Activated effector memory CD4-positive, alpha-beta T cell treated with anti-CD3 and anti-CD28 coated beads, Interleukin-2, amount 50 U/mL, for 16 hours (primary cell): ENCODE results near the gene PLA2G3.

Experiments
- DNase-seq: peaks from one replicate; pipeline ENCODE4 v3.0.0-alpha.2; 2020

The PLA2G3 gene

GRCh38 chr22:31148488-31148887 lies 8.2 kb upstream of the PLA2G3 start:
- DNase-seq = no peak

GRCh38 chr22:31144223-31144622 lies 3.9 kb upstream of the PLA2G3 start:
- DNase-seq = no peak

GRCh38 chr22:31143537-31143936 lies 3.2 kb upstream of the PLA2G3 start:
- DNase-seq = no peak

- DNase-seq = no peak
Measured at GRCh38 chr22:31143038-31143437, 2.7 kb upstream of the PLA2G3 start.

GRCh38 chr22:31142285-31142684 lies 2.0 kb upstream of the PLA2G3 start:
- no peak for DNase-seq

- DNase-seq = no peak
Measured at GRCh38 chr22:31141551-31141950, 1.2 kb upstream of the PLA2G3 start.

- DNase-seq = no peak
Measured at GRCh38 chr22:31140746-31141145, 438 bp upstream of the PLA2G3 start.

GRCh38 chr22:31139066-31139465 lies 1.2 kb downstream of the PLA2G3 start:
- DNase-seq = no peak

- no peak for DNase-seq
Measured at GRCh38 chr22:31138126-31138525, 2.2 kb downstream of the PLA2G3 start.

GRCh38 chr22:31137721-31138120 lies 2.6 kb downstream of the PLA2G3 start:
- DNase-seq = no peak

GRCh38 chr22:31136711-31137110 lies 3.6 kb downstream of the PLA2G3 start:
- DNase-seq = no peak

- DNase-seq = no peak
Measured at GRCh38 chr22:31136155-31136554, 4.2 kb downstream of the PLA2G3 start.

- DNase-seq = no peak
Measured at GRCh38 chr22:31135706-31136105, 4.6 kb downstream of the PLA2G3 start.

- DNase-seq = no peak
Measured at GRCh38 chr22:31134688-31135087, 5.6 kb downstream of the PLA2G3 start.

- no peak for DNase-seq
Measured at GRCh38 chr22:31133911-31134310, 6.4 kb downstream of the PLA2G3 start.

GRCh38 chr22:31130873-31131272 lies 9.4 kb downstream of the PLA2G3 start:
- DNase-seq = no peak

- no peak for DNase-seq
Measured at GRCh38 chr22:31128156-31128555, 12.2 kb downstream of the PLA2G3 start.

- DNase-seq = no peak
Measured at GRCh38 chr22:31127181-31127772, 13.0 kb downstream of the PLA2G3 start.

GRCh38 chr22:31126869-31127175 lies 13.5 kb downstream of the PLA2G3 start:
- no peak for DNase-seq

- DNase-seq = no peak
Measured at GRCh38 chr22:31126128-31126868, 14.0 kb downstream of the PLA2G3 start.

GRCh38 chr22:31125521-31126117 lies 14.7 kb downstream of the PLA2G3 start:
- DNase-seq = no peak

GRCh38 chr22:31124811-31125465 lies 15.4 kb downstream of the PLA2G3 start:
- no peak for DNase-seq

GRCh38 chr22:31124290-31124689 lies 16.0 kb downstream of the PLA2G3 start:
- no peak for DNase-seq

GRCh38 chr22:31123292-31123602 lies 17.1 kb downstream of the PLA2G3 start:
- DNase-seq = no peak
